HepG2 (cell line): ENCODE data around the gene ELMOD3. TPM values are rescaled to one million over a fixed set of nuclear protein-coding genes. Genes with fewer than 3 reads are reported as not detected.

Experiments
- polyA plus RNA-seq, 8 experiments: library from polyadenylated mRNA; depleted of rRNA in 3 of 8; stranded (reverse) in 7 of 8; unstranded in 1 of 8; fragments of >200 nt; fragmentation: Illumina TruSeq in 4 of 8; extraction: Trizol in 4 of 8; gene quantifications; 2 replicates each; pipeline versions ENCODE4 v1.2.1 to v1.2.3, GENCODE V29; 2011 to 2016; ENCODE audit warnings: low read depth in 4 of 8, missing spikeins in 1 of 8, mixed read lengths in 1 of 8; ENCODE audit not compliant: insufficient read depth in 1 of 8
- small RNA-seq, 3 experiments: library from RNA; depleted of rRNA; stranded (forward); fragments of <200 nt; gene quantifications; one replicate each; pipeline ENCODE3, GENCODE V24; 2012; ENCODE audit warnings: low read depth in 2 of 3, low replicate concordance in 1 of 3; ENCODE audit not compliant: insufficient read length in 3 of 3, insufficient read depth in 2 of 3
- total RNA-seq, 5 experiments: library from RNA; depleted of rRNA; stranded (reverse); fragments of >200 nt; fragmentation: Illumina TruSeq; extraction: Trizol; gene quantifications; 2 replicates each; pipeline ENCODE4 v1.2.3, GENCODE V29; 2016; ENCODE audit warnings: low read depth in 1 of 5

Gene ELMOD3
- total and polyA plus RNA-seq, 2 of the 13 experiments (the other 11 are each of a cell fraction or from before 2014, with no cell fraction given) = 13.3 to 19.5 TPM

Small RNA genes within 50 kb of the gene (small RNA-seq; reads per million reads assigned to genes)
- gene AC062037.1 (0 reads per million in 3 experiments), gene AC062037.2 (0 reads per million in 3 experiments), gene RF00019 (0 reads per million in 3 experiments), gene RN7SL113P (0 reads per million in 3 experiments)

Other genes with a start within 250 kb of the ELMOD3 start
- 0.04 and 0.08 TPM in 2 replicates for gene TCF7L1, start 221.4 kb upstream of the ELMOD3 start, total RNA-seq (2016; rRNA removed; fragmentation: Illumina TruSeq; extraction: Trizol)
- 0.15 and 0.24 TPM in 2 replicates for gene TCF7L1, start 221.4 kb upstream of the ELMOD3 start, polyA plus RNA-seq (2011; rRNA removed)
- gene TGOLN2, start 26.8 kb upstream of the ELMOD3 start, total RNA-seq (2016; rRNA removed; fragmentation: Illumina TruSeq; extraction: Trizol) = 62.5 and 99.6 TPM in 2 replicates
- 143 and 155 TPM in 2 replicates for gene TGOLN2, start 26.8 kb upstream of the ELMOD3 start, polyA plus RNA-seq (2011; rRNA removed)
- gene RETSAT, start 241 bp upstream of the ELMOD3 start, total RNA-seq (2016; rRNA removed; fragmentation: Illumina TruSeq; extraction: Trizol) = 17.2 and 46.7 TPM in 2 replicates
- gene RETSAT, start 241 bp upstream of the ELMOD3 start, polyA plus RNA-seq (2011; rRNA removed) = 61.0 and 88.0 TPM in 2 replicates
- 18.2 and 26.5 TPM in 2 replicates for gene CAPG, start 55.6 kb downstream of the ELMOD3 start, total RNA-seq (2016; rRNA removed; fragmentation: Illumina TruSeq; extraction: Trizol)
- 10.6 and 12.7 TPM in 2 replicates for gene CAPG, start 55.6 kb downstream of the ELMOD3 start, polyA plus RNA-seq (2011; rRNA removed)
- gene SH2D6, start 63.9 kb downstream of the ELMOD3 start, total RNA-seq (2016; rRNA removed; fragmentation: Illumina TruSeq; extraction: Trizol) = 0.11 and 0.29 TPM in 2 replicates
- gene SH2D6, start 63.9 kb downstream of the ELMOD3 start, polyA plus RNA-seq (2011; rRNA removed) = 0.18 and 0.26 TPM in 2 replicates
- 55.8 and 155 TPM in 2 replicates for gene MAT2A, start 184.4 kb downstream of the ELMOD3 start, total RNA-seq (2016; rRNA removed; fragmentation: Illumina TruSeq; extraction: Trizol)
- 331 and 367 TPM in 2 replicates for gene MAT2A, start 184.4 kb downstream of the ELMOD3 start, polyA plus RNA-seq (2011; rRNA removed)
- 51.3 and 103 TPM in 2 replicates for gene GGCX, start 206.7 kb downstream of the ELMOD3 start, total RNA-seq (2016; rRNA removed; fragmentation: Illumina TruSeq; extraction: Trizol)
- gene GGCX, start 206.7 kb downstream of the ELMOD3 start, polyA plus RNA-seq (2011; rRNA removed) = 72.5 and 74.9 TPM in 2 replicates
- 83.3 and 97.0 TPM in 2 replicates for gene VAMP8, start 222.8 kb downstream of the ELMOD3 start, total RNA-seq (2016; rRNA removed; fragmentation: Illumina TruSeq; extraction: Trizol)
- 151 and 157 TPM in 2 replicates for gene VAMP8, start 222.8 kb downstream of the ELMOD3 start, polyA plus RNA-seq (2011; rRNA removed)
- gene VAMP5, start 229.7 kb downstream of the ELMOD3 start, total RNA-seq (2016; rRNA removed; fragmentation: Illumina TruSeq; extraction: Trizol) = 7.2 and 9.0 TPM in 2 replicates
- gene VAMP5, start 229.7 kb downstream of the ELMOD3 start, polyA plus RNA-seq (2011; rRNA removed) = 56.7 and 68.6 TPM in 2 replicates
- gene RNF181, start 241.0 kb downstream of the ELMOD3 start, total RNA-seq (2016; rRNA removed; fragmentation: Illumina TruSeq; extraction: Trizol) = 224 and 234 TPM in 2 replicates
- 578 and 594 TPM in 2 replicates for gene RNF181, start 241.0 kb downstream of the ELMOD3 start, polyA plus RNA-seq (2011; rRNA removed)
- 24.0 and 30.1 TPM in 2 replicates for gene TMEM150A, start 247.9 kb downstream of the ELMOD3 start, total RNA-seq (2016; rRNA removed; fragmentation: Illumina TruSeq; extraction: Trizol)
- 70.4 and 111 TPM in 2 replicates for gene TMEM150A, start 247.9 kb downstream of the ELMOD3 start, polyA plus RNA-seq (2011; rRNA removed)